Chondrocyte (in vitro differentiated cells): Measurements from ENCODE around the gene GFOD2. TPM values are rescaled to one million over a fixed set of nuclear protein-coding genes. Genes with fewer than 3 reads are reported as not detected.

Source experiments
- DNase-seq: peaks from one replicate; pipeline ENCODE4 v3.0.0; 2021; ENCODE audit warnings: mixed read lengths, low spot score
- H3K27ac Mint-ChIP-seq: one replicate; pipeline ENCODE4 v1.8.0; 2021; ENCODE audit warnings: mild to moderate bottlenecking, moderate library complexity, mixed read lengths; ENCODE audit not compliant: unreplicated experiment
- H3K27me3 Mint-ChIP-seq: 2 replicates; pipeline ENCODE4 v1.8.0; 2021; ENCODE audit warnings: low read depth, mixed read lengths
- H3K36me3 Mint-ChIP-seq: 2 replicates; pipeline ENCODE4 v1.8.0; 2021; ENCODE audit warnings: low read depth, mixed read lengths
- H3K4me1 Mint-ChIP-seq: 2 replicates; pipeline ENCODE4 v1.8.0; 2021; ENCODE audit warnings: low read depth, mild to moderate bottlenecking, mixed read lengths
- H3K4me3 Mint-ChIP-seq: one replicate; pipeline ENCODE4 v1.8.0; 2021; ENCODE audit warnings: mild to moderate bottlenecking, moderate library complexity, mixed read lengths; ENCODE audit not compliant: unreplicated experiment
- H3K9me3 Mint-ChIP-seq: 2 replicates; pipeline ENCODE4 v1.8.0; 2021; ENCODE audit warnings: low read depth, mixed read lengths
- CTCF ChIP-seq: fragments of 200-600 bp; sonication (generic); IDR thresholded peaks from 2 replicates; pipeline ENCODE4 v1.5.0; 2021; ENCODE audit warnings: antibody characterized with exemption, mild to moderate bottlenecking, moderate library complexity
- total RNA-seq: library from RNA; stranded (reverse); gene quantifications from 3 replicates; pipeline ENCODE4 v1.2.1, GENCODE V29; 2021

Gene GFOD2
- total RNA-seq, 1 donor from 2014 or later, result 16.3 TPM

- H3K27ac Mint-ChIP-seq, result no peak overlapping the region
Measured at GRCh38 chr16:67748834-67749233, 29.7 kb upstream of the GFOD2 start.

DNA sequence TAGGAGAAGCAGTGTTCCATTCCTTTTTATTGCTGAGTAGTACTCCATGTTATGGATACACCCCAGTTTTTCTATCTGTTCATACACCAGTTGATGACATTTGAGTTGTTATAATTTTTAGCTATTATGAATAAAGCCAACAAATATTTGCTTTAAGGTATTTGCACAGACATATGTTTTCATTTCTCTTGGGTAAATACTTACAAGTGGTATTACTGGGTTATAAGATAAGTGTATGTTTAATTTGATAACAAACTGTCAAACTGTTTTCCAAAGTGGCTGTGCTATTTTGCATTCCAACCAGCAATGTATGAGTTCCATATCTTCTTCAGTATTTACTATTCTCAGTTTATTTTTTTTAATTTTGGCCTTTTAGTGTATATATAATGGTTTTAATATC is 27.7 kb upstream of the GFOD2 start:
- H3K36me3 Mint-ChIP-seq, result peaks cover 12% of the 10 kb centered on the region
- no peaks in the 10 kb centered on the region for H3K4me1 Mint-ChIP-seq
- H3K9me3 Mint-ChIP-seq, result no peaks in the 10 kb centered on the region
- no peak overlapping the region for H3K27ac Mint-ChIP-seq
- no peak overlapping the region for H3K4me3 Mint-ChIP-seq
- no peak for DNase-seq
- TF ChIP-seq CTCF, result no peak
- H3K27me3 Mint-ChIP-seq, result no peaks in the 10 kb centered on the region

More at GRCh38 chr16:67748834-67749233, 29.7 kb upstream of the GFOD2 start:
- no peak overlapping the region for H3K4me3 Mint-ChIP-seq
- H3K27me3 Mint-ChIP-seq, result no peaks in the 10 kb centered on the region
- peaks cover 8% of the 10 kb centered on the region for H3K36me3 Mint-ChIP-seq
- no peaks in the 10 kb centered on the region for H3K9me3 Mint-ChIP-seq
- no peak for TF ChIP-seq CTCF
- no peak for DNase-seq
- no peaks in the 10 kb centered on the region for H3K4me1 Mint-ChIP-seq

DNA sequence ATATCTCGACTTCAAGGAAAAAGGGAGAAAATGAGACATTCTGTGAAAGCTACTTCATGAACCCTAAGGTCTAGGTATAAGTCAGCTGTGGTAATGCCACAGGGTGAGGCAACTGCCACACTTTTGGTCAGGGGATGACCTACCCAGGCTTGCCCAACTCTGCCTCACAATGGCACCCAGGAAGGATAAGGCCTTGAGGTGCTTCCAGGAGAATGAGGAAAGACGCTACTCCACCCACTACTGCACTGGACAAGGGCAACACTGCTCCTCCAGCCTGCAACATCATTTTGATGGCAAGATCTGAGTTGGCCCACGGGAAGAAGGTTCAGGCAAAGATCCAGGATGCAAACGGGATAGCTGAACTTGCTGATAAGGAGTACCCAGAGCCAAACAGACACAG is 22.0 kb upstream of the GFOD2 start:
- Mint-ChIP-seq H3K27ac (no peak overlapping the region), H3K36me3 (peaks cover 14% of the 10 kb centered on the region), H3K4me3 (no peak overlapping the region), H3K4me1 (no peaks in the 10 kb centered on the region), H3K9me3 (no peaks in the 10 kb centered on the region), H3K27me3 (no peaks in the 10 kb centered on the region)
- TF ChIP-seq CTCF, result no peak
- no peak for DNase-seq

DNA sequence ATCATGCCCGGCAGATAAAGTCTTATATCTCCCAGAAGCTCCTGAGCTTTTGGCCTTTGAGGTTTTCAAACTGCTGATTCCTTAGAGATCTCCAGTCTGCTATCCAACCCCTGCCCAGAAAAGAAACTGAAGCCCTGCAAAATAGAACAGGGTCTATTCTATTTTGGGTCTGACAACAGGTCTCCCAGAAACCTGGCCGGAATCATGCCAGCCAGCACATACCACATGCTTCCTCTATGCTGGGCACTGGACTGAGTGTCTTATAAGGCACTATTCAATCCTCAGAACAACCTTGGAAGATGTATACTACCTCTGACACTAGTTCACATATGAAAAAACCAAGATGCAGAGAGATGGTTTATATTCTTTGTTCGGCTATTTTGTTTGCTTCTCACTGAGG is 21.3 kb upstream of the GFOD2 start:
- Mint-ChIP-seq H3K9me3 (no peaks in the 10 kb centered on the region), H3K4me1 (no peaks in the 10 kb centered on the region), H3K27ac (no peak overlapping the region), H3K36me3 (peaks cover 14% of the 10 kb centered on the region), H3K27me3 (no peaks in the 10 kb centered on the region), H3K4me3 (no peak overlapping the region)
- no peak for TF ChIP-seq CTCF
- no peak for DNase-seq

- peaks cover 3% of the 10 kb centered on the region for H3K36me3 Mint-ChIP-seq
- no peaks in the 10 kb centered on the region for H3K27me3 Mint-ChIP-seq
- TF ChIP-seq CTCF, result no peak
- no peak overlapping the region for H3K4me3 Mint-ChIP-seq
- no peak overlapping the region for H3K27ac Mint-ChIP-seq
- no peaks in the 10 kb centered on the region for H3K9me3 Mint-ChIP-seq
- peak; percentile 22 for DNase-seq
- no peaks in the 10 kb centered on the region for H3K4me1 Mint-ChIP-seq
Measured at GRCh38 chr16:67736858-67737257, 17.7 kb upstream of the GFOD2 start.
